Measurements from ENCODE around the gene CHSY1. TPM values are rescaled to one million over a fixed set of nuclear protein-coding genes. Genes with fewer than 3 reads are reported as not detected.

Gene CHSY1
- total RNA-seq, 2 experiments from 2014 or later: 5.8 to 6.7 TPM

- Histone ChIP-seq H3K36me3 (ENCODE audit: insufficient read depth, low read length) (peaks cover 23% of the 10 kb centered on the region), H3K27me3 (ENCODE audit: control insufficient read depth in 1 of 2, insufficient read depth in 2 of 2, low read length in 2 of 2) (no peaks in the 10 kb centered on the region), H3K27ac (ENCODE audit: low read depth in 1 of 2, low read length in 2 of 2) (no peak overlapping the region), H3K9me3 (ENCODE audit: control insufficient read depth in 1 of 2, insufficient read depth in 1 of 2, low read length in 2 of 2) (no peaks in the 10 kb centered on the region), H3K4me3 (ENCODE audit: low read length) (no peak overlapping the region), H3K4me1 (ENCODE audit: insufficient read depth, low read length) (peaks cover 29% of the 10 kb centered on the region)
- H3K4me1 Mint-ChIP-seq (ENCODE audit: low read depth): peaks cover 52% of the 10 kb centered on the region
- intact Hi-C loops (cut with DNase I, micrococcal nuclease): loop anchor here in 1 of 2 experiments (5.0 kb wide), 1 partner anchor 40 kb away; no protein-coding TSS in a partner anchor
- no peak for DNase-seq
- ChIA-PET POLR2A (no interaction called here), CTCF (no interaction called here)
- H3K36me3 Mint-ChIP-seq (ENCODE audit: low read depth): peaks cover 34% of the 10 kb centered on the region
- H3K27me3 Mint-ChIP-seq: no peaks in the 10 kb centered on the region
- ATAC-seq (ENCODE audit: poor library complexity): no peak
- TF ChIP-seq CTCF (IDR thresholded peaks at IDR 0.05): no peak
- H3K27ac Mint-ChIP-seq: no peak overlapping the region
- no peak overlapping the region for H3K4me3 Mint-ChIP-seq
- H3K9me3 Mint-ChIP-seq: no peaks in the 10 kb centered on the region
These were observed 14.6 kb downstream of the CHSY1 start for GRCh38 chr15:101237251-101237650.

- Mint-ChIP-seq H3K27ac (no peak overlapping the region), H3K36me3 (ENCODE audit: low read depth) (peaks cover 67% of the 10 kb centered on the region), H3K27me3 (no peaks in the 10 kb centered on the region), H3K4me1 (ENCODE audit: low read depth) (peaks cover 20% of the 10 kb centered on the region), H3K9me3 (no peaks in the 10 kb centered on the region), H3K4me3 (no peak overlapping the region)
- peaks cover 4% of the 10 kb centered on the region for H3K4me1 ChIP-seq (ENCODE audit: insufficient read depth, low read length)
- H3K27ac ChIP-seq (ENCODE audit: low read depth in 1 of 2, low read length in 2 of 2): no peak overlapping the region
- DNase-seq (no peak), ATAC-seq (ENCODE audit: poor library complexity) (no peak)
- ChIA-PET CTCF (no interaction called here), POLR2A (no interaction called here)
- no peak for TF ChIP-seq CTCF (IDR thresholded peaks at IDR 0.05)
- H3K27me3 ChIP-seq (ENCODE audit: control insufficient read depth in 1 of 2, insufficient read depth in 2 of 2, low read length in 2 of 2): no peaks in the 10 kb centered on the region
- peaks cover 23% of the 10 kb centered on the region for H3K36me3 ChIP-seq (ENCODE audit: insufficient read depth, low read length)
- peaks cover 0 to 6% of the 10 kb centered on the region in 2 experiments for H3K9me3 ChIP-seq (ENCODE audit: control insufficient read depth in 1 of 2, insufficient read depth in 1 of 2, low read length in 2 of 2)
- intact Hi-C loops (cut with DNase I, micrococcal nuclease): no loop called here
- H3K4me3 ChIP-seq (ENCODE audit: low read length): no peak overlapping the region
These were observed 18.1 kb downstream of the CHSY1 start for GRCh38 chr15:101233651-101234280.

GRCh38 chr15:101232677-101233076, 19.2 kb downstream of the CHSY1 start:
- Histone ChIP-seq H3K4me3 (ENCODE audit: low read length) (no peak overlapping the region), H3K36me3 (ENCODE audit: insufficient read depth, low read length) (peaks cover 23% of the 10 kb centered on the region), H3K4me1 (ENCODE audit: insufficient read depth, low read length) (peaks cover 4% of the 10 kb centered on the region), H3K27me3 (ENCODE audit: control insufficient read depth in 1 of 2, insufficient read depth in 2 of 2, low read length in 2 of 2) (no peaks in the 10 kb centered on the region), H3K9me3 (ENCODE audit: control insufficient read depth in 1 of 2, insufficient read depth in 1 of 2, low read length in 2 of 2) (peaks cover 0 to 15% of the 10 kb centered on the region in 2 experiments), H3K27ac (ENCODE audit: low read depth in 1 of 2, low read length in 2 of 2) (no peak overlapping the region)
- Mint-ChIP-seq H3K36me3 (ENCODE audit: low read depth) (peaks cover 78% of the 10 kb centered on the region), H3K9me3 (peaks cover 6% of the 10 kb centered on the region), H3K27me3 (no peaks in the 10 kb centered on the region), H3K4me3 (no peak overlapping the region), H3K4me1 (ENCODE audit: low read depth) (peaks cover 16% of the 10 kb centered on the region), H3K27ac (no peak overlapping the region)
- POLR2A ChIA-PET: no interaction called here
- ATAC-seq (ENCODE audit: poor library complexity) (no peak), DNase-seq (no peak)
- intact Hi-C loops (cut with DNase I, micrococcal nuclease): no loop called here
- TF ChIP-seq CTCF (IDR thresholded peaks at IDR 0.05): no peak
- CTCF ChIA-PET: no interaction called here
